ENCODE measurements around the gene SFMBT2.

The SFMBT2 gene

DNA sequence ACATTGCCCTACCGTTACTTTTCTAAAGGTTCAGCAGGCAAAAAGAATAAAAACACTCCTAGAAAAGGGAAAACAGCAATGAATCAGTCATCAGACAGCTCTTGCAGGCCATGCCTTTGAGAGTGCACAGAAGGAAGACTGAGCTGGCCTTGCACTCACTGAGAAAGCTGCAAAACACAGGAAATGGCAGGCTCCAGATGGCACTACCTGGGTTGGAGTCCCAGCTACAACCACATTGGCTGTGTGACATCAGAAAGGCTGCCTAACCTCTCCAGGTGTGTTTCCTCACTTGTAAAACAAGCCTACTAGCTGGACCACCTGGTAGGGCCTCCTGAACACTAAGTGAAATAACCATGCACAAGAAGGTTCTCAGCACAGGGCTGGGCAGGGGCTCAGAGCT is 113.7 kb downstream of the SFMBT2 start:
- DNase-seq (ENCODE audit: low read depth), result no peak
- TF ChIP-seq, protein P1, sequence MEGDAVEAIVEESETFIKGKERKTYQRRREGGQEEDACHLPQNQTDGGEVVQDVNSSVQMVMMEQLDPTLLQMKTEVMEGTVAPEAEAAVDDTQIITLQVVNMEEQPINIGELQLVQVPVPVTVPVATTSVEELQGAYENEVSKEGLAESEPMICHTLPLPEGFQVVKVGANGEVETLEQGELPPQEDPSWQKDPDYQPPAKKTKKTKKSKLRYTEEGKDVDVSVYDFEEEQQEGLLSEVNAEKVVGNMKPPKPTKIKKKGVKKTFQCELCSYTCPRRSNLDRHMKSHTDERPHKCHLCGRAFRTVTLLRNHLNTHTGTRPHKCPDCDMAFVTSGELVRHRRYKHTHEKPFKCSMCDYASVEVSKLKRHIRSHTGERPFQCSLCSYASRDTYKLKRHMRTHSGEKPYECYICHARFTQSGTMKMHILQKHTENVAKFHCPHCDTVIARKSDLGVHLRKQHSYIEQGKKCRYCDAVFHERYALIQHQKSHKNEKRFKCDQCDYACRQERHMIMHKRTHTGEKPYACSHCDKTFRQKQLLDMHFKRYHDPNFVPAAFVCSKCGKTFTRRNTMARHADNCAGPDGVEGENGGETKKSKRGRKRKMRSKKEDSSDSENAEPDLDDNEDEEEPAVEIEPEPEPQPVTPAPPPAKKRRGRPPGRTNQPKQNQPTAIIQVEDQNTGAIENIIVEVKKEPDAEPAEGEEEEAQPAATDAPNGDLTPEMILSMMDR (conservative IDR thresholded peaks at IDR 0.05; ENCODE audit: control insufficient read depth, insufficient read depth, low read depth, low read length), result no peak

DNA sequence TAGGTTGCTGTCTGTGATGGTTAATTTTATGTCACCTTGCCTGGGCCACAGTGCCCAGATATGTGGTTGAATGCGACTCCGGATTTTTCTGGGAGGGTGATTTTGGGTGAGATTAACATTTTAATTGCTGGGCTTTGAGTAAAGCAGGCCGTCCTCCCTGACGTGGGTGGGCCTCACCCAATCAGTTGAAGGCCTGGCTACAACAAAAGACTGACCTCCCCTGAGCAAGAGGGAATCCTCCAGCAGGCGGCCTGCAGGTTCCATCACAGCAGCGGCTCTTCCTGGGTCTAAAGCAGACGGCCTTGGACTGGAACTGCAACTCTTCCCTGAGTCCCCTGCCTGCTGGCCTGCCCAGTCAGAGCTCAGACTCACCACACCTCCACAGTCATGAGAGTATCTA is 114.2 kb downstream of the SFMBT2 start:
- DNase-seq (ENCODE audit: low read depth), result no peak
- H3K4me3 ChIP-seq (ENCODE audit: control insufficient read depth, low read depth, low read length), result no peak overlapping the region
- TF ChIP-seq, protein P1 (conservative IDR thresholded peaks at IDR 0.05; ENCODE audit: control insufficient read depth, insufficient read depth, low read depth, low read length), result no peak

More for the DNA sequence above, 113.7 kb downstream of the SFMBT2 start:
- no peak overlapping the region for H3K4me3 ChIP-seq (ENCODE audit: control insufficient read depth, low read depth, low read length)

DNA sequence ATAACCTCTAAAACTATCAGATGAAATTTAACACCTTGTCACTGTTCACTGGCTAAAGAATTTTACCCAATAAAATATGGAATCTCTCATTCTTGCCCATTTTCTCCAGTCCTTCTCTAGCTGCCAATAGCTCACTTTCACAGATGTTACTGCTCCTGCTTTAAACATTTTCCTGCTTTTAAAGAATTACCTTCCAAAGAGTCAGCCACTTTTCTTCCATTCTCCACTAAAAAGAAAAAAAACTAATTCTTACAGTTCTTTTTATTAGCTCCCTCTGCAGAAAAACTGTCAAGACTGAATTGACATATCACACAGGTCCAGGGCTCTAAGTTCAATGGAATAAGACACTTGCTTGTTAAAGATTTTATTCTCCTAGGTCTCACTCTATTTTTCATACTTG is 114.8 kb downstream of the SFMBT2 start:
- TF ChIP-seq, protein P1 (conservative IDR thresholded peaks at IDR 0.05; ENCODE audit: control insufficient read depth, insufficient read depth, low read depth, low read length), result no peak
- H3K4me3 ChIP-seq (ENCODE audit: control insufficient read depth, low read depth, low read length), result no peak overlapping the region
- DNase-seq (ENCODE audit: low read depth), result no peak

DNA sequence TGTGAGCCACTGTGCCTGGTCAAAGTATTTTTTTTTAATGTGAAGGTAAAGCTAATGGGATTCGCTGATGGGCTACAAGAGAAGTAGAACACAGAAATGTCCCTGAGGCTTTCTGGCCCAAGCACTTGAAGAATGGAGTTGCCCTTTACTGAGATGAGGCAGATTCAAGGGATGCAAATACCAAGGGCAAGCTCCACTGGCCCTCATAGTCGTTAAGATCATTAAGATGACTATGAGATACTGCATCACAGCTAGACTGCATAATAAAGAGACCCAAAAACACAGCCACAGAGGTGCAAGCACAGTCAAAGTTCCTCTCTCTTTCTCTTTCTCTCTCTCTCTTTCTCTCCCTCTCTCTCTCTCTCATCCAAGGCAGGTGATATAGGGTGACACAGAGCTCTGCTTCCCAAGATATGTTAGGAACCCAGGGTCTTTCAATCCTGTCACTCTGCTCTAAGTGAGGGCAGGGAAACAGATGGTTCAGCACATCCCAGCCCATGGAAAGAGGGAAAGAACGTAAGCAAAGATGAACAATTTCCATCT is 117.4 kb downstream of the SFMBT2 start:
- TF ChIP-seq, protein P1 (conservative IDR thresholded peaks at IDR 0.05; ENCODE audit: control insufficient read depth, insufficient read depth, low read depth, low read length), result no peak
- DNase-seq (ENCODE audit: low read depth), result no peak
- H3K4me3 ChIP-seq (ENCODE audit: control insufficient read depth, low read depth, low read length), result no peak overlapping the region

DNA sequence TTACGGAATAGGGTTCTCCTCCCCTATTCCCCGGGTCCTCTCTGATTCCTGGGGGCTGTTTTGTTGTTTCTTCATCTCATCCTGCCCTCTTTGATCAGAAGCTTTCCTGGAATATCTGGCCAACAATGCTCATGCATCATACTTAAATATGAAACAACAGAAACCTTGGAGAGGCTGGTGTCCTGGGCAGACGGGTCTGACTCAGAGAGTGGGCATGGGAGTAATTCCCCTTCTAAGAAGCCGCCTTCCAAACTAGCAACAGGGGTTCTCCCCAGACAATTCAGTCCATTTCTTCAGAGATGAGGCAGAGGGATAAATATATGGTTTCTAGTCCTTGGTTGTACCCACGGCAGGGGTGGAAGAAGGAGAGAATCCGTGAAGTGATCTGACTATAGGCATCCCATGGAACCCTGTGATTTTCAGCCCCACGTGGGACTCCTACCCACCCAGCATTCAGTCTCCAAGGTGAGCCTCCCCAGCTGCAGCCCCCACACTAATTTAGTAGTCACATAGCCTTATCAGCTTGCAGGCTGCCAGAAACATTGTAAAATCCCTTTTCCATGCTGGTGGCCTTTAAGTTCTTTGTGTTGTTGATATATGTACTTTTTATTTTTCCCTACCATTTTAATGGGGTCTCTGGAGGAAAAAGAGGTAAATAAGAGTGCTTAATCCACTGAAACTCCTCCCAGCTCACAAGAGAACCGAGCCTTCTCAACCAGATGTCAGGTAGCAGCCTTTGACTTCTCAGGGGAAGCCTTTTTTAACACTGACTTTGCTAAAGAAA is 119.2 kb downstream of the SFMBT2 start:
- no peak overlapping the region for H3K4me3 ChIP-seq (ENCODE audit: control insufficient read depth, low read depth, low read length)
- DNase-seq (ENCODE audit: low read depth), result no peak
- TF ChIP-seq, protein P1 (conservative IDR thresholded peaks at IDR 0.05; ENCODE audit: control insufficient read depth, insufficient read depth, low read depth, low read length), result no peak

DNA sequence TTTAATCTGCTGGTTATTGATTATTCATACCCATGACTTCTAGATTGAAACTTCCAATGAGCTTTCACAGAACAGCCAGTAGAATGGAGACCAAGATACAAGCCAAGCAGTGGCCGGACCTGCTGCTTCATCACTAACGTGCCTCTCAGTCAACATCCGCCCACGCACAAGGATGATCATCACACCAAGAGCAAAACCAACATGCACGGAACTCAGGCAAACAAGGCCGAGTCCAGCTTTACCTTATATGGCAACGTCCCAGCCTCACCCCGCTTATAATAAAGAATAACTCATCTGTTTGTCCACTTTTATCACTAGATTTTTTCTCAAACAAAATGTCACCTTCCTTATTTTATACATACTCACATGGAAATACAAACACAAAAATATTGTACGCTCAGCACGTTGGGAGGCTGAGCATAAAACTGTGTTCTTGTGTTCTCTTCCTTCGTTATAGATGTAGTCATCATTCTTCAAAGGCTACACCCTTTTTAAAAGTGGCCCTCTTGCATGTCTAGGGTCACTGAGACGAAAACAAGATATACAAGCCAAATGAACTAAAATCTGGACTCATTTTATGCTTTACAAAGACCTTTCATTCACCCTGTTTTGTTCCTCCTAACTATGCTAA is 122.7 kb downstream of the SFMBT2 start:
- TF ChIP-seq, protein P1 (conservative IDR thresholded peaks at IDR 0.05; ENCODE audit: control insufficient read depth, insufficient read depth, low read depth, low read length), result no peak
- peak; percentile 10 for DNase-seq (ENCODE audit: low read depth)
- H3K4me3 ChIP-seq (ENCODE audit: control insufficient read depth, low read depth, low read length), result no peak overlapping the region

All from fibroblast of mammary gland (primary cell).